Neural cell (in vitro differentiated cells): ENCODE results near the gene IFI35. TPM values are rescaled to one million over a fixed set of nuclear protein-coding genes. Genes with fewer than 3 reads are reported as not detected.

Experiments
- H2AFZ ChIP-seq: fragments of 200-600, 300-800 bp; sonication (generic), shearing (Covaris generic); 2 replicates; pipeline ENCODE4 v1.6.0; 2014; ENCODE audit warnings: low read depth, mild to moderate bottlenecking, antibody characterized with exemption, low read length, moderate library complexity
- H3F3A ChIP-seq: fragments of 200-600 bp; shearing (Covaris generic); 2 replicates; pipeline ENCODE4 v1.6.1; 2016; ENCODE audit warnings: mild to moderate bottlenecking, moderate library complexity, mixed read lengths, antibody characterized with exemption, low read length; ENCODE audit not compliant: insufficient read depth, poor library complexity, severe bottlenecking
- H3K27ac ChIP-seq: fragments of 200-600, 300-800 bp; sonication (generic), shearing (Covaris generic); 2 replicates; pipeline ENCODE4 v1.5.1; 2014; ENCODE audit warnings: mild to moderate bottlenecking, low read length, moderate library complexity
- H3K27me3 ChIP-seq: fragments of 300-800, 200-600 bp; sonication (generic), shearing (Covaris generic); 2 replicates; pipeline ENCODE4 v1.6.0; 2014; ENCODE audit warnings: mild to moderate bottlenecking, low read depth, low read length, moderate library complexity; ENCODE audit not compliant: insufficient read depth
- H3K36me3 ChIP-seq: fragments of 300-800, 200-600 bp; sonication (generic), shearing (Covaris generic); 2 replicates; pipeline ENCODE4 v1.5.1; 2014; ENCODE audit warnings: mild to moderate bottlenecking, antibody characterized with exemption, low read length, moderate library complexity; ENCODE audit not compliant: insufficient read depth
- H3K4me2 ChIP-seq: fragments of 300-800, 200-600 bp; sonication (generic), shearing (Covaris generic); 2 replicates; pipeline ENCODE4 v1.6.0; 2014; ENCODE audit warnings: mild to moderate bottlenecking, low read length
- H3K4me3 ChIP-seq: fragments of 300-800, 200-600 bp; sonication (generic), shearing (Covaris generic); 2 replicates; pipeline ENCODE4 v1.5.1; 2014; ENCODE audit warnings: mild to moderate bottlenecking, low read length, moderate library complexity
- H3K79me2 ChIP-seq: fragments of 200-600 bp; shearing (Covaris generic); replicated peaks from 2 replicates; pipeline ENCODE4 v1.6.0; 2014; ENCODE audit warnings: mild to moderate bottlenecking, low read length, moderate library complexity; ENCODE audit not compliant: insufficient read depth
- H3K9ac ChIP-seq: fragments of 300-800, 200-600 bp; sonication (generic), shearing (Covaris generic); 2 replicates; pipeline ENCODE4 v1.6.1; 2016; ENCODE audit warnings: mild to moderate bottlenecking, low read length, mixed read lengths
- H3K9me2 ChIP-seq: fragments of 200-600 bp; shearing (Covaris generic); 2 replicates; pipeline ENCODE4 v1.6.1; 2016; ENCODE audit warnings: mild to moderate bottlenecking, low read length, mixed read lengths; ENCODE audit not compliant: insufficient read depth
- H3K9me3 ChIP-seq: fragments of 200-600, 300-800 bp; sonication (generic), shearing (Covaris generic); 2 replicates; pipeline ENCODE4 v1.6.1; 2016; ENCODE audit warnings: mild to moderate bottlenecking, mixed run types, low read length, moderate library complexity, mixed read lengths
- H4K20me1 ChIP-seq: fragments of 200-600 bp; shearing (Covaris generic); 2 replicates; pipeline ENCODE4 v1.6.1; 2016; ENCODE audit warnings: mild to moderate bottlenecking, mixed run types; ENCODE audit not compliant: insufficient read depth
- CTCF ChIP-seq: fragments of 450-650 bp; IDR thresholded peaks from 2 replicates; pipeline ENCODE4 v1.5.1; 2014; ENCODE audit warnings: antibody characterized with exemption, mild to moderate bottlenecking, moderate library complexity; ENCODE audit not compliant: poor library complexity, severe bottlenecking
- EP300 ChIP-seq: fragments of 450-650 bp; conservative IDR thresholded peaks from 2 replicates; pipeline ENCODE4 v1.6.1; 2014; ENCODE audit warnings: antibody characterized with exemption, mild to moderate bottlenecking, moderate library complexity; ENCODE audit not compliant: poor library complexity, severe bottlenecking
- EZH2 ChIP-seq: fragments of 200-600, 300-800 bp; shearing (Covaris generic), sonication (generic); IDR thresholded peaks from 2 replicates; pipeline ENCODE4 v1.6.1; 2014; ENCODE audit warnings: antibody characterized with exemption, low read length, borderline replicate concordance, mild to moderate bottlenecking; ENCODE audit not compliant: insufficient read depth, poor library complexity, severe bottlenecking
- MXI1 ChIP-seq: fragments of 450-650 bp; conservative IDR thresholded peaks from 2 replicates; pipeline ENCODE4 v1.6.1; 2014; ENCODE audit warnings: antibody characterized with exemption, mild to moderate bottlenecking; ENCODE audit not compliant: poor library complexity, severe bottlenecking
- POLR2AphosphoS5 ChIP-seq: IDR thresholded peaks from 2 replicates; pipeline ENCODE4 v1.6.1; 2012
- RAD21 ChIP-seq: fragments of 450-650 bp; conservative IDR thresholded peaks from 2 replicates; pipeline ENCODE4 v1.6.1; 2014; ENCODE audit warnings: antibody characterized with exemption, mild to moderate bottlenecking, moderate library complexity
- REST ChIP-seq: IDR thresholded peaks from 2 replicates; pipeline ENCODE4 v1.6.1; 2012; ENCODE audit warnings: borderline replicate concordance
- SMC3 ChIP-seq: fragments of 450-650 bp; conservative IDR thresholded peaks from 2 replicates; pipeline ENCODE4 v1.6.1; 2014; ENCODE audit warnings: antibody characterized with exemption, mild to moderate bottlenecking, moderate library complexity; ENCODE audit not compliant: poor library complexity
- TAF1 ChIP-seq: IDR thresholded peaks from 2 replicates; pipeline ENCODE4 v1.6.1; 2012; ENCODE audit warnings: low read depth
- polyA plus RNA-seq: library from polyadenylated mRNA; depleted of rRNA; stranded (reverse); fragments of >200 nt; gene quantifications from 2 replicates; pipeline ENCODE4 v1.2.3, GENCODE V29; 2014

IFI35 gene
- polyA plus RNA-seq, 1 donor from 2014 or later, result not detected

GRCh38 chr17:43013296-43013695, 6.7 kb downstream of the IFI35 start:
- H3K27me3 ChIP-seq, result no peaks in the 10 kb centered on the region
- no peak overlapping the region for H3K27ac ChIP-seq
- no peaks in the 10 kb centered on the region for H3K9me2 ChIP-seq
- H2AFZ ChIP-seq, result no peak overlapping the region
- H3K79me2 ChIP-seq, result peaks cover 19% of the 10 kb centered on the region
- TF ChIP-seq TAF1, result no peak
- peak; percentile 2 for TF ChIP-seq POLR2AphosphoS5
- no peak overlapping the region for H3K9ac ChIP-seq
- H4K20me1 ChIP-seq, result no peaks in the 10 kb centered on the region
- H3K9me3 ChIP-seq, result no peaks in the 10 kb centered on the region
- no peak overlapping the region for H3K4me3 ChIP-seq
- H3K4me2 ChIP-seq, result no peak overlapping the region
- no peaks in the 10 kb centered on the region for H3K36me3 ChIP-seq
- peaks cover 2% of the 10 kb centered on the region for H3F3A ChIP-seq

- peaks cover 2% of the 10 kb centered on the region for H3F3A ChIP-seq
- peaks cover 27% of the 10 kb centered on the region for H3K79me2 ChIP-seq
- H3K4me2 ChIP-seq, result no peak overlapping the region
- no peaks in the 10 kb centered on the region for H4K20me1 ChIP-seq
- H3K9ac ChIP-seq, result no peak overlapping the region
- no peaks in the 10 kb centered on the region for H3K9me2 ChIP-seq
- H3K27ac ChIP-seq, result no peak overlapping the region
- no peaks in the 10 kb centered on the region for H3K9me3 ChIP-seq
- H3K36me3 ChIP-seq, result no peaks in the 10 kb centered on the region
- H2AFZ ChIP-seq, result no peak overlapping the region
- H3K27me3 ChIP-seq, result no peaks in the 10 kb centered on the region
- H3K4me3 ChIP-seq, result no peak overlapping the region
- no peak for TF ChIP-seq MXI1
- TF ChIP-seq EP300, result no peak
- TF ChIP-seq CTCF, result no peak
- no peak for TF ChIP-seq EZH2
- TF ChIP-seq SMC3, result no peak
- no peak for TF ChIP-seq REST
- TF ChIP-seq TAF1, result no peak
- TF ChIP-seq POLR2AphosphoS5, result no peak
- no peak for TF ChIP-seq RAD21
Observed at GRCh38 chr17:43014020-43014648, 7.5 kb downstream of the IFI35 start.
